VCaP (cell line): Measurements from ENCODE around the gene DNM1.
A peak's percentile ranks its signal among the peaks of the same experiment; 100 is the strongest.

ENCODE experiments used
- H3K27ac ChIP-seq: fragments of 450-650 bp; 2 replicates; pipeline ENCODE4 v1.5.1; 2017
- CTCF ChIP-seq: fragments of 450-650 bp; conservative IDR thresholded peaks from 2 replicates; pipeline ENCODE4 v1.5.1; 2017; ENCODE audit warnings: mild to moderate bottlenecking, moderate library complexity

DNM1 gene

DNA sequence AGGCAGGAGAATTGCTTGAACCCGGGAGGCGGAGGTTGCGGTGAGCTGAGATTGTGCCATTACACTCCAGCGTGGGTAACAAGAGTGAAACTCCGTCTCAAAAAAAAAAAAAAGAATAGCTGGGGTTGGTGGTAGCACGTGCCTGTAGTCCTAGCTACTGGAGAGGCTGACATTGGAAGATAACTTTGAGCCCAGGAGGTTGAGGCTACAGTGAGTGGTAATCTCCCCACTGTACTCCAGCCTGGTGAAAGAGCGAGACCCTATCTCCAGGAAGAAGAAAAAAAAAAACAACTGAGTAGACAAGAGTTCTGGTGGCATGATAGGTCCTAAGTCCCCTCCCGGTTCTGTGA, 46.4 kb downstream of the DNM1 start:
- TF ChIP-seq CTCF: no peak
- peak overlapping the region; percentile 73; the same call in 1 of the 2 replicates for H3K27ac ChIP-seq

GRCh38 chr9:128249908-128250838, 47.0 kb downstream of the DNM1 start:
- peak overlapping the region; percentile 73; the same call in 1 of the 2 replicates for H3K27ac ChIP-seq
- TF ChIP-seq CTCF: no peak

DNA sequence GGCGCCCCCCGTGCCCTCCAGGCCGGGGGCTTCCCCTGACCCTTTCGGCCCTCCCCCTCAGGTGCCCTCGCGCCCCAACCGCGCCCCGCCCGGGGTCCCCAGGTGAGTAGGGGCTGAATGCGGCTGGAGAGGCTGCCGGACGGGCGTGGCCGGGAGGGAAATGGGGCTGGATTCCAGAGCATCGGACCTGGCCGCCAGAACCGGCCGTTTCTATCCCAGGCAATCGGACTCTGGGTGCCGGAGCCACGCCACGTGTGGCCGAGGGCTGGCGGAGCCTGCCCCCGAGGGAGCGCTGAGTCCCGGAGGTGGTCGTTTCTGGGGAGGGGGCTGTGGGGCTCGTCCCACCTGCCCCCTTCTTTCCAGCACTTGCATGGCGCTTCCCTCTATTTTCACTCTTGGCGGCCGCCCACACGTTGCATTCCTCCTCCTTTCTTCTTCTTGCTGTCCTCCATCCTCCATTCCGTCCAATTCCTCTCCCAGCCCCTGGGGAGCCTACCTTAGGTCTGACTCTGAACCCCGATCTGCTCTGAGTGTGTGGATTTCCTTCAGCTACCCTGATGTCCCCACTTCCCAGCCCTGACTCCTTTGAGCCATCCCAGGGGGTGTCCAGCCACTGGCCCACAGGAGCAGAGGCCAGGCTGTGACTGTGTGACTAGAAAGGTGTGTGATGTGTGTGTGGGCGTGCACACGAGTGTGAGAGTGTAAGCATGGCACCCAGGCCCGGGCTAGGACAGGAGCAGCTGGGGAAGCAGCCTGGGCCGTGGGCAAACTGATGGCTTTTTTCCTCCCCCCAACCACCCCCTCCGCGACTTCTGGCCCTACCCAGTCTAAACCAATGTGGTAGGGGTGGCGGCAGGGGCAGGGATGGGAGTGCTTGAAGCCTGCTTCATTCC, 47.9 kb downstream of the DNM1 start:
- H3K27ac ChIP-seq: peak overlapping the region; percentile 73; the same call in 1 of the 2 replicates
- TF ChIP-seq CTCF: no peak

GRCh38 chr9:128251732-128252100, 48.5 kb downstream of the DNM1 start:
- H3K27ac ChIP-seq: peak overlapping the region; percentile 73; the same call in 1 of the 2 replicates
- TF ChIP-seq CTCF: no peak

DNA sequence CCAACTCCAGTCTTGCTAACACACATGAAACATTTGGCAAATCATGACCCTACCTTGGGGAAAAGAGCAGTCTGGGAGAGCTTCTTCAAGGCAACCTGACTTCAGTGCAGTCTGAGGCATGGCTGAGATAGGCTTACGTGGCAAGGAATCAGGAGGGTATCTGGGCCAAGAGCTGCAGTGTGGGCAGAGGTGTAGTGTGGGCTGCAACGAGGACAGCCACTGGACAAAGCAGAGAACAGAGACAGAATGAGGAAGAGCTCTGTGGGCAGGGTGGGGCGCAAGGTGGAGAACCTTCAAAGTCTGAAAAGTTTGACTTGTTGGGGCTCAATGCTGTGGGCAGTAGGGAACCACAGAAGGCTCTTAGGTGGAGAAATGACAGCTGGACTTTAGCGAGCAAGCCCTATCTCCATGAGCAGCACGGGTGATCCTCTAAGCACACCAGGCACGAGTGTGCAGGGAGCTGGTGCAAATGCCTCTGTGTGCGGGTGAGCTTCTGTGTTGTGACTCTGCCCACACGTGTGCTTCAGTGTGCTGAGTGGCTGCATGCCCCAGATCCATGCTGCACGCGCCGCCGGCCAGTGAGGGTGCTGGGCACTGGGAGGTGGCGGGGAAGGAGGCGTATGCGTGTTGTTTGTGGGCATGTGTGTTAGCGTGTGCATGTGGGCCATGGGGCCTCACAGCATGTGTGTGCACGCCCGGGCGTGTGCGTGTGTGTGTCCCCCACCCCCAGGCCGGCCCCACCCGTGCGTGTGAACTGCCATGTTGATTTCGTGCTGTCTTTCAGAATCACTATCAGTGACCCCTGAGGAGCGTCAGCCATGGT, 49.3 kb downstream of the DNM1 start:
- H3K27ac ChIP-seq: no peak overlapping the region
- TF ChIP-seq CTCF: no peak

DNA sequence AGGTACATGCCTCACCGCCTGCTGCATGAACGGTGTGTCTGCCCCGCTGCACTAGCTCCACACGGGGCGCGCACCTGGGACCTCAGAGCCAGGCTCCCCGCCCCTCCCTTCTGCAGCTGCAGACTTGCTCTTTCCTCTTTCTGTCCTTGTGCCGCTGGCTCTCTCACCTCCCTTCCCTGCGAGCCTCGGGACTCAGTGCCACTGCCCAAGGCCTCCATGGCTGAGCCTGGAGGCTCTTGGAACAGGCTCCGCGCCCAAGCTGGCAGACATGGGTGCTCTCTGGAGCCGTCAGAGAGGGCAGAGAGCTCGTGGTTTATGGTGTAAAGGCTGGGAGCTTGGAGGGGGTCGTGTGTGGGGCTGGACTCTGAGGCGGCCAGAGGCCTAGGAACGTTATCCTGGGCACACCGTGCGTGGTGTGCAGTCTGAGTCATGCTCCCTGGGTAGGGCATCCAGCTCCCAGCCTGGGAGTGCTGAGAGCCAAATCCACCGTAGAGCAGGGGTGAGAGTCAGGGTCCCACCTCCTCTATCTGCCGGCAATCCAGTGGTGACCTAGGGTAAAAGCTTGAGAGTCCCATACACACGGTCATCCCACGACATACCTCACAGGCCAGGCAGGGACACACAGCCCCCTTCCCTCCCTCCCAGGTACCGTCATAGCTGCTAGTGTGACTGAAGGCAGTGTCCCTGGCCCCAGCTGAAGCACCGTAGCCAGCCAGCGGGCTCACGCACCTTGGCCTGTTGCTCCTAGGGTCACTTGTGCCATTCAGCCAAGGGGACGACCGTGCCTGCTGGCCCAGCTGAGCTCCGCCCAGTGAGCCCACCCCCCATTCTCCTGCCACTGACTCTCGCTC, 50.2 kb downstream of the DNM1 start:
- TF ChIP-seq CTCF: no peak
- H3K27ac ChIP-seq: no peak overlapping the region
